Measurements from ENCODE around the gene HENMT1.
A peak's percentile ranks its signal among the peaks of the same experiment; 100 is the strongest.
"Not testable (repeated sequence)": the region's sequence is repeated elsewhere in the genome, so short reads cannot be mapped to it uniquely, and the experiment has no call there.

The HENMT1 gene

GRCh38 chr1:108670131-108670773, 9.4 kb upstream of the HENMT1 start:
- DNase-seq = no peak

- no peak for DNase-seq
Measured at GRCh38 chr1:108669679-108670078, 8.8 kb upstream of the HENMT1 start.

- DNase-seq = no peak
Measured at GRCh38 chr1:108668777-108669176, 7.9 kb upstream of the HENMT1 start.

GRCh38 chr1:108667422-108667821, 6.5 kb upstream of the HENMT1 start:
- not testable (repeated sequence) for DNase-seq

GRCh38 chr1:108665771-108666170, 4.9 kb upstream of the HENMT1 start:
- no peak for DNase-seq

GRCh38 chr1:108665067-108665466, 4.2 kb upstream of the HENMT1 start:
- no peak for DNase-seq

- no peak for DNase-seq
Measured at GRCh38 chr1:108664481-108664880, 3.6 kb upstream of the HENMT1 start.

GRCh38 chr1:108663074-108663473, 2.2 kb upstream of the HENMT1 start:
- DNase-seq = no peak

GRCh38 chr1:108657356-108658080, 3.4 kb downstream of the HENMT1 start:
- no peak for DNase-seq

GRCh38 chr1:108653431-108654105, 7.3 kb downstream of the HENMT1 start:
- DNase-seq = no peak

GRCh38 chr1:108646648-108647269, 14.1 kb downstream of the HENMT1 start:
- peak; percentile 10 to 45 for DNase-seq

- no peak for DNase-seq
Measured at GRCh38 chr1:108646265-108646647, 14.6 kb downstream of the HENMT1 start.

- DNase-seq = no peak
Measured at GRCh38 chr1:108645564-108646184, 15.2 kb downstream of the HENMT1 start.

- DNase-seq = no peak
Measured at GRCh38 chr1:108644984-108645383, 15.9 kb downstream of the HENMT1 start.

- peak in 1 of 2 donors; percentile 44 for DNase-seq
Measured at GRCh38 chr1:108643492-108644335, 17.2 kb downstream of the HENMT1 start.

- DNase-seq = not testable (repeated sequence)
Measured at GRCh38 chr1:108640863-108641262, 20.0 kb downstream of the HENMT1 start.

GRCh38 chr1:108639899-108640560, 20.9 kb downstream of the HENMT1 start:
- DNase-seq = no peak

- no peak for DNase-seq
Measured at GRCh38 chr1:108636876-108637275, 24.0 kb downstream of the HENMT1 start.

GRCh38 chr1:108634521-108634920, 26.4 kb downstream of the HENMT1 start:
- no peak for DNase-seq

GRCh38 chr1:108628665-108629064, 32.2 kb downstream of the HENMT1 start:
- DNase-seq = no peak

GRCh38 chr1:108627951-108628350, 32.9 kb downstream of the HENMT1 start:
- no peak for DNase-seq

Measured in hippocampal formation (tissue), 2 donors.